HepG2 (cell line): Measurements from ENCODE around the gene RAPGEF2. TPM values are rescaled to one million over a fixed set of nuclear protein-coding genes. Genes with fewer than 3 reads are reported as not detected.

Experiments used
- ATAC-seq: fragments of 200-7000 bp; cut with Tn5 transposase; 3 replicates; pipeline ENCODE4 v1.9.1; 2020; ENCODE audit warnings: mild to moderate bottlenecking, moderate library complexity
- BruUV-seq: library from RNA; stranded (reverse); fragments of 400-500 nt; replicated peaks from 2 replicates; lab custom pipeline; 2021; lab: Mats Ljungman, UMichigan
- CTCF ChIA-PET: fragments of 300-600 bp; formaldehyde crosslinking; extraction: SDS; loops from one replicate; lab custom pipeline; 2021; ENCODE audit warnings: low total read pairs, inconsistent platforms, low intra/inter-chr PET ratio; lab: Yijun Ruan, JAX
- POLR2A ChIA-PET: fragments of 350-600 bp; sonication (Branson Sonifier 250); formaldehyde crosslinking; loops from one replicate; lab custom pipeline; 2020; ENCODE audit warnings: antibody characterized with exemption, inconsistent platforms; lab: Yijun Ruan, JAX
- DNase-seq: peaks from one replicate; pipeline ENCODE4 v3.0.0-alpha.2; 2015; ENCODE audit warnings: low spot score
- FAIRE-seq: peaks from 3 replicates; lab custom pipeline; 2011; peaks lifted over from hg19 to GRCh38; lab: Jason Lieb, UNC
- H2AFZ ChIP-seq: one replicate; pipeline ENCODE4 v1.6.1; 2011; ENCODE audit warnings: low read length, inconsistent platforms
- H3K27ac ChIP-seq: fragments of 300-600 bp; 3 replicates; pipeline ENCODE4 v1.8.0; 2011; ENCODE audit warnings: mixed run types, mild to moderate bottlenecking, mixed read lengths, low read length, inconsistent platforms; ENCODE audit not compliant: insufficient read depth; ENCODE audit errors: extremely low read length
- H3K27me3 ChIP-seq, 2 experiments: fragments of 200-600 bp in 1 of 2; 2 replicates in 1 of 2; 3 replicates in 1 of 2; pipeline versions ENCODE4 v1.6.0 to v1.8.0; 2011; ENCODE audit warnings: low read length in 2 of 2, mild to moderate bottlenecking in 2 of 2, moderate library complexity in 2 of 2, inconsistent platforms in 1 of 2; ENCODE audit not compliant: insufficient read depth in 2 of 2, control insufficient read depth in 1 of 2
- H3K36me3 ChIP-seq, 2 experiments: fragments of 200-600 bp in 1 of 2; replicated peaks in 1 of 2; 2 replicates in 1 of 2; 3 replicates in 1 of 2; pipeline versions ENCODE4 v1.5.1 to v1.8.0; 2011; ENCODE audit warnings: low read length in 2 of 2, inconsistent platforms in 1 of 2; ENCODE audit not compliant: insufficient read depth in 2 of 2, control insufficient read depth in 1 of 2
- H3K4me1 ChIP-seq: 2 replicates; pipeline ENCODE4 v1.5.1; 2012; ENCODE audit warnings: low read length, inconsistent platforms; ENCODE audit not compliant: insufficient read depth
- H3K4me2 ChIP-seq: 2 replicates; pipeline ENCODE4 v1.6.0; 2011; ENCODE audit warnings: low read depth, low read length, inconsistent platforms
- H3K4me3 ChIP-seq, 3 experiments: fragments of 200-600 bp in 1 of 3; sonication (generic), shearing (Covaris generic) in 1 of 3; replicated peaks in 1 of 3; 2 replicates each; pipeline ENCODE4 v1.5.1; 2011 to 2016; ENCODE audit warnings: low read length in 3 of 3, inconsistent platforms in 2 of 3, low read depth in 2 of 3, mild to moderate bottlenecking in 2 of 3, control low read depth in 1 of 3, mixed read lengths in 1 of 3; ENCODE audit not compliant: insufficient read depth in 1 of 3
- H3K79me2 ChIP-seq: one replicate; pipeline ENCODE4 v1.6.1; 2011; ENCODE audit warnings: low read length, inconsistent platforms; ENCODE audit not compliant: insufficient read depth
- H3K9ac ChIP-seq: 2 replicates; pipeline ENCODE4 v1.6.0; 2011; ENCODE audit warnings: mild to moderate bottlenecking, low read depth, low read length, inconsistent platforms; ENCODE audit not compliant: insufficient read depth
- H3K9me3 ChIP-seq: 2 replicates; pipeline ENCODE4 v1.5.1; 2012; ENCODE audit warnings: mild to moderate bottlenecking, low read length
- H4K20me1 ChIP-seq: 2 replicates; pipeline ENCODE4 v1.6.0; 2011; ENCODE audit warnings: inconsistent platforms, mild to moderate bottlenecking, low read length, moderate library complexity; ENCODE audit not compliant: insufficient read depth
- CREM ChIP-seq, 2 experiments: sonication (generic) in 1 of 2; formaldehyde crosslinking in 1 of 2; IDR thresholded peaks; 2 replicates each; pipeline versions ENCODE4 v1.4.0 to v1.6.1; 2016 to 2020; ENCODE audit warnings: antibody characterized with exemption in 1 of 2, mild to moderate bottlenecking in 1 of 2, missing genetic modification reagents in 1 of 2
- HBP1 ChIP-seq: IDR thresholded peaks from 2 replicates; pipeline ENCODE4 v1.6.1; 2016; ENCODE audit warnings: low read depth, control low read depth
- HDAC1 ChIP-seq: sonication (generic); formaldehyde crosslinking; IDR thresholded peaks from 2 replicates; pipeline ENCODE4 v1.5.1; 2020; ENCODE audit warnings: mild to moderate bottlenecking, missing genetic modification reagents
- JARID2 ChIP-seq: sonication (generic); formaldehyde crosslinking; IDR thresholded peaks from 2 replicates; pipeline ENCODE4 v1.8.1; 2023; ENCODE audit warnings: missing genetic modification reagents, inconsistent platforms; ENCODE audit not compliant: insufficient replicate concordance
- KAT2B ChIP-seq: fragments of 150-350 bp; IDR thresholded peaks from 2 replicates; pipeline ENCODE4 v1.6.1; 2014; ENCODE audit warnings: low read depth, low read length, borderline replicate concordance
- MAX ChIP-seq: IDR thresholded peaks from 2 replicates; pipeline ENCODE4 v1.6.1; 2012; ENCODE audit warnings: inconsistent platforms
- MYPOP ChIP-seq: sonication (generic); formaldehyde crosslinking; IDR thresholded peaks from 2 replicates; pipeline ENCODE4 v1.8.1; 2023; ENCODE audit warnings: mild to moderate bottlenecking, moderate library complexity, missing genetic modification reagents
- NR1H2 ChIP-seq: sonication (generic); formaldehyde crosslinking; IDR thresholded peaks from 2 replicates; pipeline ENCODE4 v1.8.1; 2022; ENCODE audit warnings: low read depth, missing genetic modification reagents, borderline replicate concordance
- NR2F2 ChIP-seq: IDR thresholded peaks from 2 replicates; pipeline ENCODE4 v1.6.1; 2012; ENCODE audit warnings: low read depth, inconsistent platforms, borderline replicate concordance
- NR2F6 ChIP-seq, 2 experiments: IDR thresholded peaks; 2 replicates each; pipeline ENCODE4 v1.6.1; 2016; ENCODE audit warnings: antibody characterized with exemption in 1 of 2, mild to moderate bottlenecking in 1 of 2
- PHF8 ChIP-seq: sonication (generic); formaldehyde crosslinking; IDR thresholded peaks from 2 replicates; pipeline ENCODE4 v1.5.0; 2020; ENCODE audit warnings: missing genetic modification reagents
- RFXAP ChIP-seq: sonication (generic); formaldehyde crosslinking; IDR thresholded peaks from 2 replicates; pipeline ENCODE4 v1.4.0; 2020; ENCODE audit warnings: missing genetic modification reagents, borderline replicate concordance
- SALL1 ChIP-seq: sonication (generic); formaldehyde crosslinking; IDR thresholded peaks from 2 replicates; pipeline ENCODE4 v1.8.0; 2022; ENCODE audit warnings: mild to moderate bottlenecking, missing genetic modification reagents
- ZBTB21 ChIP-seq: sonication (generic); formaldehyde crosslinking; IDR thresholded peaks from 2 replicates; pipeline ENCODE4 v1.4.0; 2020; ENCODE audit warnings: missing genetic modification reagents
- ZBTB43 ChIP-seq: sonication (generic); formaldehyde crosslinking; conservative IDR thresholded peaks from 2 replicates; pipeline ENCODE4 v1.4.0; 2020; ENCODE audit warnings: missing genetic modification reagents
- ZNF781 ChIP-seq: sonication (generic); formaldehyde crosslinking; IDR thresholded peaks from 2 replicates; pipeline ENCODE4 v1.5.1; 2020; ENCODE audit warnings: borderline replicate concordance, mild to moderate bottlenecking, missing genetic modification reagents; ENCODE audit errors: not compliant biosample characterization
- WGBS: methylation state at CpG from one replicate; pipeline ENCODE4 v1.1.6; 2017; ENCODE audit warnings: low lambda C conversion rate; 5-methylcytosine and 5-hydroxymethylcytosine counted together
- in situ Hi-C: cut with HindIII; loops from 2 replicates; pipeline ENCODE4 v1.10.0; 2017; ENCODE audit warnings: low pct_unique_long_range_greater_than_20kb; ENCODE audit not compliant: extremely low pct_ligation_motif_present
- intact Hi-C: fragments of 100-400 bp; cut with micrococcal nuclease; formaldehyde crosslinking; loops from one replicate; pipeline ENCODE4 v1.10.0; 2022; ENCODE audit not compliant: unreplicated experiment
- polyA plus RNA-seq, 8 experiments: library from polyadenylated mRNA; depleted of rRNA in 3 of 8; stranded (reverse) in 7 of 8; unstranded in 1 of 8; fragments of >200 nt; fragmentation: Illumina TruSeq in 4 of 8; extraction: Trizol in 4 of 8; gene quantifications; 2 replicates each; pipeline versions ENCODE4 v1.2.1 to v1.2.3, GENCODE V29; 2011 to 2016; ENCODE audit warnings: low read depth in 4 of 8, missing spikeins in 1 of 8, mixed read lengths in 1 of 8; ENCODE audit not compliant: insufficient read depth in 1 of 8
- total RNA-seq, 5 experiments: library from RNA; depleted of rRNA; stranded (reverse); fragments of >200 nt; fragmentation: Illumina TruSeq; extraction: Trizol; gene quantifications; 2 replicates each; pipeline ENCODE4 v1.2.3, GENCODE V29; 2016; ENCODE audit warnings: low read depth in 1 of 5

The RAPGEF2 gene
- total and polyA plus RNA-seq, 2 of the 13 experiments (the other 11 are each of a cell fraction or from before 2014, with no cell fraction given): 19.2 to 23.0 TPM

- in situ Hi-C loops (no loop called here), intact Hi-C loops (no loop called here)
- 95% methylated on average over 2 of the region's 2 CpGs for WGBS
- no peak overlapping the region for H3K4me2 ChIP-seq
- no peak for TF ChIP-seq MYPOP (CRISPR knock-in tag)
- ATAC-seq (no peak), DNase-seq (no peak), FAIRE-seq (no peak)
- H3K79me2 ChIP-seq: peaks cover 8% of the 10 kb centered on the region
- CTCF ChIA-PET: no interaction called here
- POLR2A ChIA-PET: no interaction called here
- H4K20me1 ChIP-seq: no peaks in the 10 kb centered on the region
- no peak overlapping the region for H3K9ac ChIP-seq
- no peaks in the 10 kb centered on the region for H3K36me3 ChIP-seq
- no peak overlapping the region for H2AFZ ChIP-seq
- peaks cover 23% of the 10 kb centered on the region for H3K4me1 ChIP-seq
- no peaks in the 10 kb centered on the region for H3K27me3 ChIP-seq
- H3K4me3 ChIP-seq: no peak overlapping the region
- H3K9me3 ChIP-seq: no peaks in the 10 kb centered on the region
- H3K27ac ChIP-seq: no peak overlapping the region
- BruUV-seq: no TSS peak
Observed at GRCh38 chr4:159159611-159160010, 56.7 kb downstream of the RAPGEF2 start.

- DNase-seq (no peak), FAIRE-seq (no peak), ATAC-seq (no peak)
- H3K36me3 ChIP-seq: no peaks in the 10 kb centered on the region
- no peak overlapping the region for H3K4me2 ChIP-seq
- H3K79me2 ChIP-seq: peaks cover 5% of the 10 kb centered on the region
- H3K27ac ChIP-seq: no peak overlapping the region
- no peaks in the 10 kb centered on the region for H3K9me3 ChIP-seq
- H3K27me3 ChIP-seq: no peaks in the 10 kb centered on the region
- POLR2A ChIA-PET: no interaction called here
- no peak overlapping the region for H3K4me3 ChIP-seq
- CTCF ChIA-PET: no interaction called here
- no TSS peak for BruUV-seq
- H2AFZ ChIP-seq: no peak overlapping the region
- H3K9ac ChIP-seq: no peak overlapping the region
- TF ChIP-seq ZNF781 (CRISPR knock-in tag) (no peak), ZBTB21 (CRISPR knock-in tag) (no peak), KAT2B (no peak), HDAC1 (CRISPR knock-in tag) (no peak), RFXAP (no peak), MAX (no peak), NR2F2 (no peak), NR2F6 (IDR thresholded peaks at IDR 0.05) (no peak), NR2F6 (CRISPR knock-in tag; IDR thresholded peaks at IDR 0.05) (no peak), JARID2 (no peak), SALL1 (no peak), NR1H2 (CRISPR knock-in tag) (no peak), CREM (IDR thresholded peaks at IDR 0.05) (no peak), CREM (CRISPR knock-in tag; IDR thresholded peaks at IDR 0.05) (no peak), PHF8 (CRISPR knock-in tag) (no peak), HBP1 (CRISPR knock-in tag) (no peak), ZBTB43 (CRISPR knock-in tag) (no peak)
- peaks cover 27% of the 10 kb centered on the region for H3K4me1 ChIP-seq
- intact Hi-C loops (no loop called here), in situ Hi-C loops (no loop called here)
- 100% methylated on average over 1 of the region's 1 CpG for WGBS
- no peaks in the 10 kb centered on the region for H4K20me1 ChIP-seq
Observed at GRCh38 chr4:159160242-159160641, 57.4 kb downstream of the RAPGEF2 start.
